HG03066 (cell line): ENCODE measurements around the gene NLRP3.
"Not testable (repeated sequence)": the region's sequence is repeated elsewhere in the genome, so short reads cannot be mapped to it uniquely, and the experiment has no call there.

Source experiments
- ATAC-seq: cut with Tn5 transposase; IDR thresholded peaks from one replicate; pipeline ENCODE4 v1.9.1; 2021; ENCODE audit warnings: low read depth; ENCODE audit not compliant: unreplicated experiment

Gene NLRP3

DNA sequence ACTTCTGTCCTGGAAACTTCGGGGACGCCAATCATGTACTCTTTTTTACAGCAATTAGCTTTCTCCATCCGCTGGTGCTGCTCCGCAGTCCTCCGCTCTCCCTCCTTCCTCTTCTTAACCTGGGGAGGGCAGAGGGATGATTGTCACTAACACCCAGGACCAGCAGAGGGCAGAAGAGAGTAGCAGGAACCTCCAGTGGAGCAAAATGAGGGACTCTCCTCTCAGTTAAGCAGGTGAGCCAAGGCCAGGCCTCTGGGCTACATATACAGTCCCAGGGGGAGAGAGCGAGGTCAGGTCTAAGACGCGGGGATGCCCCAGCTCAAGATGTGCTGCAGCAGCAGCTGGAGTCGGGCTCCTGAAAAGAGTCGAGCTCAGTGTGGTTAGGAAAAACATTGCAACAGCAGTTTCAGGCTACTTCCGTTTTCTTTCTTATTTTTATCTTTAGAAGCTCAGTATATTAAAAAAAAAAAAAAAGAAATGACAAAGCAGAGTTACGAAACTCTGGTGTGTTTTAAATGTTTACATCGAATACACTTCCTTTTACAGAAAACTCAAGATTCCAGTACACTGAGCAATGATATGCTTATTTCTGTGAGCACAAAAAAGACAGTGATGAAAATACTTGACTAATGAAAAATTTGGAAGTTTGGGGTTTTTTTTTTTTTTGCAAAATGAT is 25.7 kb upstream of the NLRP3 start:
- peak; percentile 99 for ATAC-seq

DNA sequence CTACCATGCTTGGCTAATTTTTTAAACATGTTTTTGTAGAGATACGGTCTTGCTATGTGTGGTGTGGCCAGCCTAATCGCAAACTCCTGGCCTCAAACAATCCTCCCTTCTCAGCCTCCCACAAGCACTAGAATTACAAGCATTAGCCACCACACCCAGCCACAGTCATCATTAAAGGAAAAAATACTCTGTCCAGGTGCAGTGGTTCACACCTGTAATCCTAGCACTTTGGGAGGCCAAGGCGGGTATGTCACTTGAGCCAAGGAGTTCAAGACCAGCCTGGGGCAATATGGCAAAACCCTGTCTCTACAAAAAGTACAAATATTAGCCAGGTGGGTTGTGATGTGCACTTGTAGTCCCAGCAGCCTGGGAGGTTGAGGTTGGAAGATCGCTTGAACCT is 25.0 kb upstream of the NLRP3 start:
- no peak for ATAC-seq

DNA sequence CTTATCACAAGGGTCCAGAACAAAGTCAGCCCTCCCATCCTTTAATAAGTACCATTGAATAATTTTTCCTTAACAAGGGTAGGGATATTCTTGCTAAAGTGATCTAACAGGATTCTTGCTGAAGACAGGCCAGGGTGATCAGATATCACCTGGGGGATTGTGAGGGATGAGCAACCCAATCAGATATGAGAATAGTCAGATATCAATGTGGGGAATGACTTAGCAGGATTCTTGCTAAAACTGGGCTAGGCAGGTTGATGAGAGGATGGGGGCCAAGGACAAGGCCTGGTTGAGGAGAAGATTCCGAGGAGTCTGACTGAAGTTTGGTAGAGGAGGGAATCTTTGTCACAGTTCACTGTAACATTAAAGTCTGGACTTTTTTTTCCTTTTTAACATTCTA is 23.9 kb upstream of the NLRP3 start:
- no peak for ATAC-seq

DNA sequence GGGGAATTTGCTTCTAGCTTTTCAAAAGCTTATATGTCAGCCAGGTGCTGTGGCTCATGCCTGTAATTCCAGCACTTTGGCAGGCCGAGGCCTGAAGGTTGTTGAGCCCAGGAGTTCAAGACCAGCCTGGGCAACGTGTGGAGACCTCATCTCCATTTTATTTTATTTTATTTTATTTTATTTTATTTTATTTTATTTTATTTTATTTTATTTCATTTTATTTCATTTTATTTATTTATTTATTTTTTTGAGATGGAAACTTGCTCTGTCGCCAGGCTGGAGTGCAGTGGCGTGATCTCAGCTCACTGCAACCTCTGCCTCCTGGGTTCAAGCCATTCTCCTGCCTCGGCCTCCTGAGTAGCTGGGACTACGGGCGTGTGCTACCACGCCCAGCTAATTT is 20.9 kb upstream of the NLRP3 start:
- ATAC-seq = not testable (repeated sequence)

DNA sequence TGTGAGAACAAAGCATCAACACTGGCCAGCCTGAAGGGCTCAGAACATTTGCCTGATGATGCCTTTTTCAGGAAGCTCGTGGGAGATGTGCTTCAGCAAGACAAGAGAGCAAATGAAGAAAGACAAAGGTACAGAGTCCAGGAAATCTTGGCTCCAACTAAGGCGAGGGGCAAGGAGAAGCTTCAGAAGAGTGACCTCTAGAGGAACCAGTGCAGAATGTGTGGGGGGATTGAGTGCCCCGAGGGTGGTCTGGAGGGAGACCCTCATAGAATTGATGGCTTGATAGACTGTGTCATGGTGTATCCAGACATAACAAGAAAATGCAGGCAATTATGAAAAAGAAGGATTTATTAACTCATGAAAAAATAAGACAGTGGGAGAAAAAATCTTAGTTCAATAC is 15.3 kb upstream of the NLRP3 start:
- ATAC-seq = no peak

DNA sequence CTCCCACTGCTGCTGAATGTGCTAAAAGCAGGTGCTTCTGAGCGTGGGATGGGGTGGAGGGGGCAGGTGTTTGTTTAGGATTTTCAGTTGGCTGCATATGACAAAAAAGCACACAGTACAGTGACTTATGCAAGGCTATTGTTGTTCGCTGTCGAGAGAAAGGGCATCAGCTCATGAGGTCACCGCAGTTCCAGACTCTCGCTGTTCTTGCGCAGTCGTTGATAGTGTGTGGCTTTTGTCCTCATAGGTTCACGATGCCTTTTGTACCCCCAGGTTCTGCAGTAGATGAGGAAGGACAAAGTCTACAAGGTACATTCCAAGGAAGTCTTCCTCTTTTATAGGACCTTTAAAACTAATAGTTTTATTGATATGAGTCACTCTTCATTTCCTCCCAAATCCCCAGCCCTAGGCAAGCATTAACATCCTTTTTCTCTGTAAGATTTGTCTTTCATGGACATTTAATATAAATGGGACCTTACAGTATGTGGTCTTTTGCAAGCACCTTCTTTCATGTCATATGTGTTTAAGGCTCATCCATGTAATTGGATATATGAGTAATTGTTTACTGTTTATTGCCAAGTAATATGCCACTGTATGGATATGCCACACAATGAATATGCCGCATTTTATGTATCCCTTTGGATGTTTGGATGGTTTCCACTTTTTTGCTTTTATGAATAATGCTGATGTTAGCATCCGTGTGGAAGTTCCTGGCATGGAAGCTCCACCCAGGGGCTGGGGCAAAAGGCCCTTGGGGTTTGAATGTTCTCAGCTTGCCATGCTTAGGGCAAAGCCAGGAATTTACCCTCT is 14.5 kb upstream of the NLRP3 start:
- ATAC-seq = no peak

DNA sequence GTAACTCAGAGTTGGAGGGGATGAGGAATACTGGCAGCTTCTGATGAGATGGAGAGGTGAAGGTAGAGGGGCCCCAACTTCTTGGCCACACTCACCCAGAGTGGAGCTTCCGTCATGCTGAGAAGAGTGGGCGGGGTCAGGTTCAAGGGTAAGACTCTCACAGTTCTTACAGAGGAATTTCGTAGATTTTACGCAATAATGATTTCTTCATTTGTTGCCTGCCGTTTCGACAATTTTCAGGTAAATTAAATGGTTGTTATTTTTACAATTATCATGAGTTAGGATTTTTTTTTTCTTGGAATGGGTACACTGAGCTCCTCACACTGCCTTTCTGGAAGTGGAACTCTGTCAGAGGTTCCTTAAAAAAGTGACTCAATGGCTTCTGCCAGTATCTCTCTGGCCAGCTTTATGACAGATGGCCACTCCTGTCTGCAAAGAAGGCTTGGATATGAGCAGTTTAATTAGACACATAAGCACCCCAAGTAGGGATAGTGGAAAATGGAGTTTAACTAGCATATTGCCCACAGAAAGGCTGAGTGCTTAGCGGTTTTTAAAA is 13.8 kb upstream of the NLRP3 start:
- no peak for ATAC-seq

DNA sequence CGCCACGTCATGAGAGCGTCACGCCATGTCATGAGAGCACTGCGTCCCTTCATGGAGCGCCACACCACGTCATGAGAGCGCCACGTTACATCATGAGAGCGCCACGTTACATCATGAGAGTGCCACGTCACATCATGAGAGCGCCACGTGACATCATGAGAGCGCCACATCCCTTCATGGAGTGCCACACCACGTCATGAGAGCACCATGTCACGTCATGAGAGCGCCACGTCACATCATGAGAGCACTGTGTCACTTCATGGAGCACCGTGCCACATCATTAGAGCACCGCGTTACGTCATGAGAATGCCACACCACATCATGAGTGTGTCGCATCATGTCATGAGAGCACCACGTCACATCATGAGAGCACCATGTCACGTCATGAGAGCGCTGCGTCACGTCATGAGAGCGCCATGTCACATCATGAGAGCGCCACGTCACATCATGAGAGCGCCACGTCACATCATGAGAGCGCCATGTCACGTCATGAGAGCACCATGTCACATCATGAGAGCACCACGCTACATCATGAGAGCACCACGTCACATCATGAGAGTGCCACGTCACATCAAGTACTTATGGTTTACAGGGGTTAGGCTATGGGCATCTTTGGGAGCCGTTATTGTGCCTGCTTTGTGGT is 9.8 kb upstream of the NLRP3 start:
- no peak for ATAC-seq

DNA sequence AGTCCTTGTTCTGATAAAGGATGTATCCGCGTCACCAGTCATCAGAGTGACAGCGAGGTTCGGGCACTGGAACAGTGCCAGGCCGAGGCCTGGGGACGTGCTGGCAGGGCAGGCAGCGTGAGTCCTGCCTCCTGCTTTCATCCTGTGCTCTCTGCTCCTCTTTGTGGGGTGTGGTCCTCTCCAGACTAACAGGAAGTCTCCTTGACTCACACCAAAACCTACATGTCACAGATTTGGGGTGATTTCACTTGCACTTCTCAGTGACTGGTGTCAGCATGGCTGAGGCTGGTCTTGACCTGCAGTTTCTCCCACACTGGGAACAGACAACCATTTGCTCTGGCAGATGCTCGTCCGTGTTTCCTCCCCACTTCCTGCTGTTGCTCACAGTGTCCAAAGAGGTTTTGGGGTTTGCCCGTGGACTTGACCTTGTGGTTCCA is 8.8 kb upstream of the NLRP3 start:
- ATAC-seq = peak; percentile 70

DNA sequence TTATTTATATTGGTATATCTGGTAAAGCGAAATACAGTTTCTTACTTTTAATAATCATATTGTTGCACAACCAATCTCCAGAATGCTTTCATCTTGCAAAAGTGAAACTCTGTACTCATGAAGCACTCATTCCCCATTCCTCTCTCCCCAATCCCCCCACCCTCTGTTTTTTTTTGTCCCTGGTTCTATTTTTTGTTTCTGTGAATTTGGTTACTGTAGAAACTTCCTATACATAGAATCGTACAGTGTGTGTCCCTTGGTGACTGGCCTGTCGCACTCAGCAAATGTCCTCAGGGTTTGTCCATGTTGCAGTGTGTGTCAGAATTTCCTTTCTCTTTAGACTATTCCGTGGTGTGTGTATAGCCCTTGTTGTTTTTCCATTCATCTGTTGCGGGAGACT is 7.9 kb upstream of the NLRP3 start:
- no peak for ATAC-seq

DNA sequence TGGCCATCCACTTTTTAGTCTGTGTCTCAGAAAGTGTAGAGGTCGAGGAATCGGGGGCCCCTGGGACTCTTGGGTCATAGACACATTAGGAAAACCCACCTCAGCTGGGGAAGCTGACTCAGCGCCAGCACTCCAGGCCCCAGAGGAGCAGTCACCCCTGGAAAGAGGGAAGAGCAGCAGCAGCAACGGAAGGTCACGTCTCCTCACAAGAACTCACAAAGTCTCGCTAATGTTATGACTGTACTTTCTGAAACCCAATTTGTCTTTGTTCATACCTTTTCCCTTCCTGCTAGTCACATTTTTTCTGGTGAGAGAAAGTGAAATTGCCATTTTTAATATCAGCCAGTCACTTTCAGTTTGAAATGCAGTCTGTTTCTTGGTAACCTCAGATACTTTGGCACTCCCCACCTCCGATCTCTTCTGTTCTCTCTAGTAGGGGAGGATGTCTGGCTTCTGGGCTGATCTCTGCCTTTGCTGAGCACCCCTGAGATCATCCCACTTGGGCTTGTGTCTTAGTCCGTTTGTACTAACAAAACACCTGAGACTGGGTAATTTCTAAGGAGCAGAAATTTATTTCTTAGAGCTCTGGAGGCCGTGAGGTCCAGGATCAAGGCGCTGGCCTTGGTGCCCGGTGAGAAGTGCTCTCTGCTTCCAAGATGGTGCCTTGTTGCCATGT is 6.0 kb upstream of the NLRP3 start:
- peak; percentile 79 for ATAC-seq

DNA sequence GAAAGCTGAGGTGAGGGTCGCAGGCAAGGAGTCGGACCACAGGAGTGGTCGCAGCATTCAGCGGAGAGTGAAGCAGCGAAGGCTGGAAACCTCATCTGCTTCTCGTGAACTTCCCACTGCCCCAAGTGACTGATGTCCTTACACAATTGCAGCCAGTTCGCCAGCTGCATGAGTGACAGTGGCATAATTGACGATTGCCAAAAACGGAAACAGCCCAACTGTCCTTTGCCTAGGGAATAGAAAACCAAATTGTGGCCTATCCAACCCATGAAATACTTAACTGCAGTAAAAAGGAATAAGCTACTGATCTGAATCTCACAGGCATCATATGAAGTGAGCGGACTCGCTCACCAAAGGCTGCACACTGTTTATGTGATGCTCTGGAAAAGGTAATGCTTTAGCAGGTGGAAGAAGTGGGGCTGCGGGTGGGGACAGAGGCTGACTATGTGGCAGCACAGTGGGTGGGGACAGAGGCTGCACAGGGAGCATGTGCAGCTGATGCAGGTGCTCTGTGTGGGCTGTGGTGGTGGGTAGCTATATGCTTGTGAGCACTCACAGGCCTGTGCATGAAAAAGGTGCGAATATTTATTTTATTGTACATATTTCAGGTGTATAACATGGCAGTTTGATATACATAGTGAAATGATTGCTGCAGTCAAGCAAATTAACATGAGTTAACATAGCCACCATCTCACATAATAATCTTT is 4.2 kb upstream of the NLRP3 start:
- no peak for ATAC-seq

DNA sequence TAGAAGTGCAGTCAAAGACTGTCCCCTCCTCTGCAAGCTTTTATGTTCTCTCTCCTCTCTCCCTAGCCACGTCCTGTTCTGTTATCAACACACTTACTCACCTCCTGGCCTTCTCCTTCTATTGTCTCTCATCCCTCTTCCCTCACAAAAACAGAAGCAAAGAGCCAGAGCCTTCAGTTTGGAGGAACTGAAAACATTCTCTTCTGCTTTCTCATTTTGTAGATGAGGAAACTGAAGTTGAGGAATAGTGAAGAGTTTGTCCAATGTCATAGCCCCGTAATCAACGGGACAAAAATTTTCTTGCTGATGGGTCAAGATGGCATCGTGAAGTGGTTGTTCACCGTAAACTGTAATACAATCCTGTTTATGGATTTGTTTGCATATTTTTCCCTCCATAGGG is 1.9 kb downstream of the NLRP3 start:
- ATAC-seq = no peak

DNA sequence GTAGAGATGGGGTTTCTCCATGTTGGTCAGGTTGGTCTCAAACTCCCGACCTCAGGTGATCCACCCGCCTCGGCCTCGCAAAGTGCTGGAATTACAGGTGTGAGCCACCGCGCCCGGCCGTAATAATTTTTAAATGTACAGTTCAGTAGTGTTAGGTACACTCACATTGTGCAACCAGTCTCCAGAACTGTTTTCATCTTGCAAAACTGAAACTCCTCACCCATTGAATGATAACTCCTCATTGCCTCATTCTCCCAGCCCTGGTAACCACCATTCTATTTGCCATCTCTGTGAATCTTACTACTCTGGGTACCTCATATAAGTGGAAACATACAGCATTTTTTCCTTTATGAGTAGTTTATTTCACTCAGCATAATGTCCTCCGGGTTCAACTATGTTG is 3.4 kb downstream of the NLRP3 start:
- ATAC-seq = no peak

DNA sequence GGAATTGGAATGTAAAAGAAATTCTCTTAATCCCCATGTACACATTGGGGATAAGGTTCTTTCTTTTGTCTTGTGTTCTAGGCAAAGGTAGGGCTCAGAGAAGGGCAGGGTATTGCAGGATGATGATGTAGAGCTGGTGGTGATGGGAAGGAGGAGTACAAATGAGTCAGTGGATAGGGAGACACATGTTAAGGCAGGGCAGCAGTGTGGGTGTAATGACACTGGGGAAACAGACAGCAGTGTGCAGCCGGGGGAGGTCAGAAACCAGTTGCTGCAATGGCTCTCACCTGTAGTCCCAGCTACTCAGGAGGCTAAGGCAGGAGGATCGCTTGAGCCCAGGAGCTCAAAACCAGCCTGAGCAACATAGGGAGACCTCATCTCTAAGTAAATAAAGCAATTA is 5.1 kb downstream of the NLRP3 start:
- ATAC-seq = no peak

DNA sequence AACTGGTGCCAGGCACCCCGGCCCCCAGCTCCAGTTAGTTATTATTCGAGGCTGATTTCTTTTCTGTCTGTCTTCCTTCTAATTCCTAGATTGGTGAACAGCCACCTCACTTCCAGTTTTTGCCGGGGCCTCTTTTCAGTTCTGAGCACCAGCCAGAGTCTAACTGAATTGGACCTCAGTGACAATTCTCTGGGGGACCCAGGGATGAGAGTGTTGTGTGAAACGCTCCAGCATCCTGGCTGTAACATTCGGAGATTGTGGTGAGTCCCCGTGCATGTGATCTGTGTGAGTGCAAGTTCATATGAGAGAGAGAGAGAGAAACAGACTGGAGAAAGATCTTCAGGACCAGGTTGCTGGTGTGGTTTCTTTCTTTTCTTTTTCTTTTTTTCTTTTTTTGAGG is 13.5 kb downstream of the NLRP3 start:
- no peak for ATAC-seq

DNA sequence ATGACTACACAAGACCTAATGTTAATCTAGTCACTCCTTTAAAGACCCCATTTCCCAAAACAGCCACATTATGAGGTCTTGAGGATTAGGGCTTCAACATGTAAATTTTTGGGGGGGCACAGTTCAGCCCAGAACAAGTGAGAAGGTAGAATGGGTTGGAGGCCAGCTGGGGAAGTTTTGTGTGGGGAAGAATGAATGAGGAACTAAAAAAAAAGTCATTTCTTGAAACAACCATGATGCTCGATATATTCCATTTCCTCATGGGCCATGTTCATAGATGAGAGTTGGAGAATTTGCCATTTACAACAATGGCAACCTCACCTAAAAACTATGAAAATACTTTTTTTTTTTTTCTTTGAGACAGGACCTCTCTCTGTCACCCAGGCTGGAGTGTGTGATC is 14.5 kb downstream of the NLRP3 start:
- no peak for ATAC-seq

DNA sequence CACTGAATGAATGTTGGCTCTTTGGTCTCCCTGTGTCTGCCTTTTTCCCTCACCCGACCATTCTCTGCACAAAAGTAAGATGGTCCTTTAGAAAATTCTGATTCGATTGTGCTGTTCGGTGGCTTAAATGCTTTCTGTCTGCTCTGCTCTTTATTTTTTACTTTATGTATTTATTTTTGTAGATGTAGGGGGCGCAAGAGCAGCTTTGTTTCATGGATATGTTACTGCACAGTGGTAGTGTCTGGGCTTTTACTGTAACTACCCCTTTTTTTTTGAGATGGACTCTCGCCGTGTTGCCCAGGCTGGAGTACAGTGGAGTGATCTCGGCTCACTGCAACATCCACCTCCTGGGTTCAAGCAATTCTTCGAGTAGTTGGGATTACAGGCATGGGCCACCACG is 15.7 kb downstream of the NLRP3 start:
- no peak for ATAC-seq

DNA sequence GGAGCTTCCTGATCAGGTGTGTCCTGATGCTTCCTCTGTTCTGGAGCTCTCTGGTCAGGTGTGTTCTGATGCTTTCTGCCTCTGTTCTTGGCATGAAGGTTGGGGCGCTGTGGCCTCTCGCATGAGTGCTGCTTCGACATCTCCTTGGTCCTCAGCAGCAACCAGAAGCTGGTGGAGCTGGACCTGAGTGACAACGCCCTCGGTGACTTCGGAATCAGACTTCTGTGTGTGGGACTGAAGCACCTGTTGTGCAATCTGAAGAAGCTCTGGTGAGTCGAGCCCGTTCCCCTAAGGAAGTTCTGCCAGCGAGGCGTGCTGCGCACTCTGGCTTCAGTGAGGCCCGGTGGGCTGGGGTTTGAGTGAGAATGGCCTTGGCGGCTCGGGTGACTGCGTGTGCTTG is 18.0 kb downstream of the NLRP3 start:
- ATAC-seq = no peak

DNA sequence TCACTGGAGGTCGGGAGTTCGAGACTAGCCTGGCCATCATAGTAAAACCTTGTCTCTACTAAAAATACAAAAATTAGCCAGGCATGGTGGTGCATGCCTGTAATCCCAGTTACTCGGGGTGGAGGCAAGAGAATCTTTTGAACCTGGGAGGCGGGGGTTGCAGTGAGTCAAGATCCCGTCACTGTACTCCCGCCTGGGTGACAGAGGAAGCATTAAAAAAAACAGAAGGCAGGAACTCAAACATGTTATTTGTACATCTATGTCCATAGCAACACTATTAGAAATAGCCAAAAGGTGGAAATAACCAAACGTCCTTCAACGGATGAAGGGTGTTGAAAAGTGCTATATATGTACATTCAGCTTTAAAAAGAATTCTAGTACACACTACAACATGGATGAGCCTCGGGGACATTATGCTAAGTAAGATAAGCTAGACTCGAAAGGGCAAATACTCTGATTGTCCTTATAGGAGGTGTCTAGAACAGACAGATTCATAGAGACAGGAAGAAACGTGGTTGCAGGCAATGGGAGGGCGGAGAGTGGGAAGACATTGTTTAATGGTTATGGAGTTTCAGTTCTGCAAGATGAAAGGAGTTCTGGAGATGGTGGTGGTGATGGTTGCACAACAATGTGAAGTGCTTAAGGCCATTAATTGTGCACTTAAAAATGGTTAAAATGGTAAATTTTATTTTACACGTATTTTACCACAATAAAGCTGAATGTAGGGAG is 19.2 kb downstream of the NLRP3 start:
- ATAC-seq = no peak
